ENCODE measurements around the gene SLC4A9.

DNA sequence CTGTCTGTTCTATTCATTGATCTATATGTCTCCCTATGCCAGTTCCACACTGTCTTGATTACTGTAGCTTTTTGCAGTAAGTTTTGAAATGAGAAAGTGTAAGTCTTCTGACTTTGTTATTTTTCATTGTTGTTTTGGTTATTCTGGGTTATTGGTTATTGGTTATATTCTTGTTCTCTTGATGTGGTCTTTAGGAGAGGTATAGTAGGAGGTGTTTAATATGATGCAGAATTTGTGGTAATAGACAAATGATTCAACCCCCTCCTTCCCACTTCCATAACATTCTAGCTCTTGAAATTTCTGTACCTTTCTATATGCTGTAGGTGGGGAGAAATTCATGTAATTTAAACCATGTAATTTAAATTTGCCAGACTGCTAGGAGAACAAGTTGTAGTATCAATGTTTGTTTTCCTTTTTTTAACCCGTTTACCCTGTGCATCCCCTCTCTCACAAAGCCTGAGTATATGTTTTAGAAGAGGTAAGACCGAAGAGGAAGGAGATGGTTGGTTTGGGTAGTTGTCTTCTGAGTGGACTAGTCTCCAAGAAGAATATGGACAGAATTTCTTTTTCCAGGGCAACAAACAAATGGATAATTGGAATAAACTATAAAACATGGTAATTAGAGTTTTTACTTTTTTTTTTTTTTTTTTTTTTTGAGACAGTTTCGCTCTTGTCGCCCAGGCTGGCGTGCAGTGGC is 60.8 kb downstream of the SLC4A9 start:
- TF ChIP-seq, protein P1, sequence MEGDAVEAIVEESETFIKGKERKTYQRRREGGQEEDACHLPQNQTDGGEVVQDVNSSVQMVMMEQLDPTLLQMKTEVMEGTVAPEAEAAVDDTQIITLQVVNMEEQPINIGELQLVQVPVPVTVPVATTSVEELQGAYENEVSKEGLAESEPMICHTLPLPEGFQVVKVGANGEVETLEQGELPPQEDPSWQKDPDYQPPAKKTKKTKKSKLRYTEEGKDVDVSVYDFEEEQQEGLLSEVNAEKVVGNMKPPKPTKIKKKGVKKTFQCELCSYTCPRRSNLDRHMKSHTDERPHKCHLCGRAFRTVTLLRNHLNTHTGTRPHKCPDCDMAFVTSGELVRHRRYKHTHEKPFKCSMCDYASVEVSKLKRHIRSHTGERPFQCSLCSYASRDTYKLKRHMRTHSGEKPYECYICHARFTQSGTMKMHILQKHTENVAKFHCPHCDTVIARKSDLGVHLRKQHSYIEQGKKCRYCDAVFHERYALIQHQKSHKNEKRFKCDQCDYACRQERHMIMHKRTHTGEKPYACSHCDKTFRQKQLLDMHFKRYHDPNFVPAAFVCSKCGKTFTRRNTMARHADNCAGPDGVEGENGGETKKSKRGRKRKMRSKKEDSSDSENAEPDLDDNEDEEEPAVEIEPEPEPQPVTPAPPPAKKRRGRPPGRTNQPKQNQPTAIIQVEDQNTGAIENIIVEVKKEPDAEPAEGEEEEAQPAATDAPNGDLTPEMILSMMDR (IDR thresholded peaks at IDR 0.05) = no peak
- TF ChIP-seq POLR2A (IDR thresholded peaks at IDR 0.05; ENCODE audit: low read length) = no peak
- TF ChIP-seq, protein P2, sequence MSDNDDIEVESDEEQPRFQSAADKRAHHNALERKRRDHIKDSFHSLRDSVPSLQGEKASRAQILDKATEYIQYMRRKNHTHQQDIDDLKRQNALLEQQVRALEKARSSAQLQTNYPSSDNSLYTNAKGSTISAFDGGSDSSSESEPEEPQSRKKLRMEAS (IDR thresholded peaks at IDR 0.05) = no peak
- TF ChIP-seq MAZ (IDR thresholded peaks at IDR 0.05; ENCODE audit: borderline replicate concordance, low read depth, low read length) = no peak
- TF ChIP-seq MYC (IDR thresholded peaks at IDR 0.05; ENCODE audit: borderline replicate concordance, low read length) = no peak
- TF ChIP-seq, protein P3, sequence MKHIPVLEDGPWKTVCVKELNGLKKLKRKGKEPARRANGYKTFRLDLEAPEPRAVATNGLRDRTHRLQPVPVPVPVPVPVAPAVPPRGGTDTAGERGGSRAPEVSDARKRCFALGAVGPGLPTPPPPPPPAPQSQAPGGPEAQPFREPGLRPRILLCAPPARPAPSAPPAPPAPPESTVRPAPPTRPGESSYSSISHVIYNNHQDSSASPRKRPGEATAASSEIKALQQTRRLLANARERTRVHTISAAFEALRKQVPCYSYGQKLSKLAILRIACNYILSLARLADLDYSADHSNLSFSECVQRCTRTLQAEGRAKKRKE (CRISPR knock-in tag; IDR thresholded peaks at IDR 0.05; ENCODE audit: low read depth) = no peak
- no peak for TF ChIP-seq HOXB5 (CRISPR knock-in tag; IDR thresholded peaks at IDR 0.05)
- TF ChIP-seq RAD21 (conservative IDR thresholded peaks at IDR 0.05 in 1 of 2, IDR thresholded peaks at IDR 0.05 in 1 of 2) = no peak
- TF ChIP-seq MAFK (IDR thresholded peaks at IDR 0.05; ENCODE audit: partially characterized antibody) = no peak
- no peak for TF ChIP-seq CHD2 (IDR thresholded peaks at IDR 0.05; ENCODE audit: low read length, partially characterized antibody)
- no peak for TF ChIP-seq RCOR1 (IDR thresholded peaks at IDR 0.05; ENCODE audit: low read depth, low read length)
- TF ChIP-seq GATA3 (IDR thresholded peaks at IDR 0.05; ENCODE audit: borderline replicate concordance) = no peak
- no peak for TF ChIP-seq ZNF302 (CRISPR knock-in tag; IDR thresholded peaks at IDR 0.05)
